ENCODE data around the gene TMEM214. TPM values are rescaled to one million over a fixed set of nuclear protein-coding genes. Genes with fewer than 3 reads are reported as not detected.

Gene TMEM214
- polyA plus RNA-seq, 1 donor (not counting 4 experiments of a cell fraction or from before 2014, with no cell fraction given): 38.0 TPM

DNA sequence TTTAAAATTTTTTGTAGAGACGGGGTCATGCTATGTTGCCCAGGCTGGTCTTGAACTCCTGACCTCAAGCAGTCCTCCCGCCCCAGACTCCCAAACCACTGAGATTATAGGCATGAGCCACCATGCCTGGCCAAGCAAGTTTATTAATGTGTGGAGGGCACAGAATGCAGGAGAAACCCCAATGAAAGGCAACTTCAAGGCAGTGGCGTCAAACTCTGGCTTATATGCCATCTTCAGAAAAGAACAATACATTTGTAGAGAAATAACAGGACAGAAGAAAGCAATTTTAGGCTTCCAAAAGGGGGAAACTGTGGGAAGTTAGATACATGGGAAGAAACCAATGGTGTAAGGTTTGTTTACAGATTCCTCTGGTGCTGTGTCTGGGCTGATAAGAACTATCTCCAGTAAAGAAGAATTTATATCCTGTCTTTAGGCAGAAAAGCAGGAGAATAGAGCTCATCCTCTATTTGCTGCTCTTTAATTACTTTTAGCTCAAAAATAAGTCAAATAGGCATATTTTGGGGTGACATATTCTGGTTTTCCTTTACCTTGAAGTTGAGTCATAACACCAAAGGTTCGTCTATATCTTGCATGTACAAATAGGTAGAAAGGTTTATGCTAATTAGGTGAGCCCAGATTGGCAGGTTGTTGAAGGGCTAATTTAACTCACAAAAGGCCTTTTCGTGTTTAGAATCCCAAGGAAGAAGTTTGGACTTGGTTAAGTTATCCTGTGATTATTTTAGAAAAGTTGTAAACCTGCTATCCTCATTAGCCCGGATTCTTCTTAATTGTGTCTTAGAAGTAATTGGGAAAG is 26.0 kb upstream of the TMEM214 start:
- Histone ChIP-seq H3K27ac (ENCODE audit: control insufficient read depth, insufficient read depth, low read length) (no peak overlapping the region), H3K36me3 (ENCODE audit: control insufficient read depth in 2 of 2, extremely low read depth in 1 of 2, insufficient read depth in 2 of 2, low read length in 2 of 2) (no peaks in the 10 kb centered on the region), H3K9me1 (ENCODE audit: control insufficient read depth, extremely low read depth, insufficient read depth, low read length) (no peaks in the 10 kb centered on the region), H3K27me3 (ENCODE audit: control insufficient read depth, extremely low read depth, insufficient read depth, low read length) (no peaks in the 10 kb centered on the region), H3K4me3 (ENCODE audit: control insufficient read depth in 2 of 3, extremely low read depth in 1 of 3, insufficient read depth in 2 of 3, low read depth in 1 of 3, low read length in 3 of 3) (no peak overlapping the region), H3K4me1 (ENCODE audit: control insufficient read depth, extremely low read depth, insufficient read depth, low read length) (peaks cover 3% of the 10 kb centered on the region), H3K79me2 (ENCODE audit: control insufficient read depth, insufficient read depth, low read length) (no peaks in the 10 kb centered on the region), H3K4me2 (ENCODE audit: control insufficient read depth, extremely low read depth, insufficient read depth, low read depth, low read length) (no peak overlapping the region), H2AFZ (ENCODE audit: control insufficient read depth, low read length) (no peak overlapping the region), H3K9me3 (ENCODE audit: control insufficient read depth, low read depth, low read length) (no peaks in the 10 kb centered on the region), H4K20me1 (ENCODE audit: control insufficient read depth, extremely low read depth, insufficient read depth, low read length) (no peaks in the 10 kb centered on the region), H3K9ac (ENCODE audit: control insufficient read depth, extremely low read depth, insufficient read depth, low read length) (no peak overlapping the region)
- FAIRE-seq (no peak), DNase-seq (ENCODE audit: low read depth, low spot score) (no peak)
- no peak for TF ChIP-seq EZH2 (IDR thresholded peaks at IDR 0.05; ENCODE audit: low read length)
- TF ChIP-seq, protein P1, sequence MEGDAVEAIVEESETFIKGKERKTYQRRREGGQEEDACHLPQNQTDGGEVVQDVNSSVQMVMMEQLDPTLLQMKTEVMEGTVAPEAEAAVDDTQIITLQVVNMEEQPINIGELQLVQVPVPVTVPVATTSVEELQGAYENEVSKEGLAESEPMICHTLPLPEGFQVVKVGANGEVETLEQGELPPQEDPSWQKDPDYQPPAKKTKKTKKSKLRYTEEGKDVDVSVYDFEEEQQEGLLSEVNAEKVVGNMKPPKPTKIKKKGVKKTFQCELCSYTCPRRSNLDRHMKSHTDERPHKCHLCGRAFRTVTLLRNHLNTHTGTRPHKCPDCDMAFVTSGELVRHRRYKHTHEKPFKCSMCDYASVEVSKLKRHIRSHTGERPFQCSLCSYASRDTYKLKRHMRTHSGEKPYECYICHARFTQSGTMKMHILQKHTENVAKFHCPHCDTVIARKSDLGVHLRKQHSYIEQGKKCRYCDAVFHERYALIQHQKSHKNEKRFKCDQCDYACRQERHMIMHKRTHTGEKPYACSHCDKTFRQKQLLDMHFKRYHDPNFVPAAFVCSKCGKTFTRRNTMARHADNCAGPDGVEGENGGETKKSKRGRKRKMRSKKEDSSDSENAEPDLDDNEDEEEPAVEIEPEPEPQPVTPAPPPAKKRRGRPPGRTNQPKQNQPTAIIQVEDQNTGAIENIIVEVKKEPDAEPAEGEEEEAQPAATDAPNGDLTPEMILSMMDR (optimal IDR thresholded peaks at IDR 0.05 in 1 of 3, IDR thresholded peaks at IDR 0.05 in 1 of 3, conservative IDR thresholded peaks at IDR 0.05 in 1 of 3; ENCODE audit: extremely low read depth in 1 of 3, insufficient read depth in 2 of 3, low read length in 3 of 3): no peak
- dilution Hi-C loops (cut with MboI; ENCODE audit: extremely low pct_ligation_motif_present, low sequenced_read_pairs): no loop called here

DNA sequence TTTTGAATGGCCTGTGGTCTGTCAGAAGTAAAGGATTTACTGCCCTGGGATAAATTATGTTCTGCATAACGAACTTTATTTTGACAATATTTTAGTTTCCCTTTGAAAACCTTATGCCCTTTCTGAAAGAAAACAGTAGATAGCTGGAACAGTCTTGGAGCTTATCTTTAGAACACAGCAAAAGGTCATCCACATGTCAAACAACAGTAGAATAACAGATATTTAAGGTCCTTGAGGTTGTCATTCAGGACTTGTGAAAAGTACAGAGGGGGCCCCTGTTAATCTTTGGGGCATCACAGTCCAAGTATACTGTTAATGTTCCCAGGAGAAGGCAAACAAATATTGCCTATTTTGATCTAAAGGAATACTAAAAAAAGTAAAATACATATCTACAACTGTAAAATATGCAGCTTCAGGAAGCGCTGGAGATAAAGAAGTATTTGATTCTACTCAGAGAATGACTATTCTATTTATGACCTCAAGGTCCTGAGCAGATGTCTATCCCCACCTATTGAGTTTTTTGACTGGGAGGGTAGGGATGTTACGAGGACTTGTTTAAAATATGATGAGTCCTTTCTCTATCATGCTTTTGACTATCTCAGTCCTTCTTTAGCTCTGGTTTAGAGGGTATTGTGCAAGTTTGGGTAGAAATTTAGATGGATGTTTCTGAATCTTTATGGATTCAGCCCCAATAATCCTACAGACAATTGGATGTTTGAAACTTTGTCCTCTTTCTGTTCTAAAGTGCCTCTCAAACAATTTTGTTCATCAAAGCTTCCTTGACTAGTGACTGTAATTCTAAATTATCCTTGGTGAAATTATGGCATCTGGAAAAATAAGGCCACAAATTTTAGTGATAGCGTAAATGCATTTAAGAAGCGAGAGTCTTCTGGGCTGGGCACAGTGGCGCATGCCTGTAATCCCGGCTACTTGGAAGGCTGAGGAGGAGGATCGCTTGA is 25.1 kb upstream of the TMEM214 start:
- H3K36me3 ChIP-seq (ENCODE audit: control insufficient read depth in 2 of 2, extremely low read depth in 1 of 2, insufficient read depth in 2 of 2, low read length in 2 of 2): no peaks in the 10 kb centered on the region
- H2AFZ ChIP-seq (ENCODE audit: control insufficient read depth, low read length): no peak overlapping the region
- no peaks in the 10 kb centered on the region for H3K79me2 ChIP-seq (ENCODE audit: control insufficient read depth, insufficient read depth, low read length)
- H3K27me3 ChIP-seq (ENCODE audit: control insufficient read depth, extremely low read depth, insufficient read depth, low read length): no peaks in the 10 kb centered on the region
- FAIRE-seq: no peak
- H4K20me1 ChIP-seq (ENCODE audit: control insufficient read depth, extremely low read depth, insufficient read depth, low read length): no peaks in the 10 kb centered on the region
- dilution Hi-C loops (cut with MboI; ENCODE audit: extremely low pct_ligation_motif_present, low sequenced_read_pairs): no loop called here
- H3K9me3 ChIP-seq (ENCODE audit: control insufficient read depth, low read depth, low read length): no peaks in the 10 kb centered on the region
- H3K4me3 ChIP-seq (ENCODE audit: control insufficient read depth in 2 of 3, extremely low read depth in 1 of 3, insufficient read depth in 2 of 3, low read depth in 1 of 3, low read length in 3 of 3): no peak overlapping the region
- TF ChIP-seq, protein P1 (optimal IDR thresholded peaks at IDR 0.05 in 1 of 3, IDR thresholded peaks at IDR 0.05 in 1 of 3, conservative IDR thresholded peaks at IDR 0.05 in 1 of 3; ENCODE audit: extremely low read depth in 1 of 3, insufficient read depth in 2 of 3, low read length in 3 of 3): no peak
- TF ChIP-seq EZH2 (IDR thresholded peaks at IDR 0.05; ENCODE audit: low read length): no peak
- DNase-seq (ENCODE audit: low read depth, low spot score): no peak
- H3K4me1 ChIP-seq (ENCODE audit: control insufficient read depth, extremely low read depth, insufficient read depth, low read length): peaks cover 3% of the 10 kb centered on the region
- no peak overlapping the region for H3K4me2 ChIP-seq (ENCODE audit: control insufficient read depth, extremely low read depth, insufficient read depth, low read depth, low read length)
- H3K9me1 ChIP-seq (ENCODE audit: control insufficient read depth, extremely low read depth, insufficient read depth, low read length): no peaks in the 10 kb centered on the region
- no peak overlapping the region for H3K9ac ChIP-seq (ENCODE audit: control insufficient read depth, extremely low read depth, insufficient read depth, low read length)
- H3K27ac ChIP-seq (ENCODE audit: control insufficient read depth, insufficient read depth, low read length): no peak overlapping the region
